GM12892 (cell line): ENCODE measurements around the gene C3orf20.

Experiments used
- POLR2A ChIP-seq: IDR thresholded peaks from 2 replicates; pipeline ENCODE4 v1.6.1; 2011; ENCODE audit warnings: low read depth, low read length, control low read depth
- POLR2AphosphoS5 ChIP-seq: IDR thresholded peaks from 2 replicates; pipeline ENCODE4 v1.6.1; 2011; ENCODE audit warnings: low read depth, low read length, control low read depth

- TF ChIP-seq POLR2A: no peak
- no peak for TF ChIP-seq POLR2AphosphoS5
Measured at GRCh38 chr3:14804835-14805780, 130.2 kb downstream of the C3orf20 start.
